Muscle of back (tissue), 11 donors: Measurements from ENCODE around the gene FOXO1. TPM values are rescaled to one million over a fixed set of nuclear protein-coding genes. Genes with fewer than 3 reads are reported as not detected.

Source experiments
- DNase-seq, 3 donors: peaks; one replicate each; pipeline versions ENCODE4 v3.0.0 to v3.0.0-alpha.2; 2013
- polyA plus RNA-seq, 10 donors: library from polyadenylated mRNA; unstranded; fragments of 120-200 nt; gene quantifications; one replicate each; pipeline ENCODE4 v1.2.1, GENCODE V29; 2013; ENCODE audit not compliant: insufficient read length in 10 of 10

FOXO1 gene
- polyA plus RNA-seq, 10 donors, result 11.2 to 17.1 (median 13.8) TPM

DNA sequence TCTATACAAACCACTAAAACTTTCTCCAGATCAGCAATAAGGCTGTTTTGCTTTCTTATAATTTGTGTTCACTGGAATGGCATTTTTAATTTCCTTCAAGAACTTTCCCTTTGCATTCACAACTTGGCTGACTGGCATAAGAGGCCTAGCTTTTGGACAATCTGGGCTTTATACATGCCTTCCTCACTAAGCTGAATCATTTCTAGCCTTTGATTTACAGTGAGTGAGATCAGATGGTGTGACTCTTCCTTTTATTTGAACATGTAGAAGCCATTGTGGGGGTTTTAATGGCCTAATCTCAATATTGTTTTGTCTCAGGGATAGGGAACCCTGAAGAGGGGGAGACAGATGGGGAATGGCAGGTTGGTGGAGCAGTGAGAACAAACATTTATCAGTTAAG is 82.7 kb downstream of the FOXO1 start:
- no peak for DNase-seq

- no peak for DNase-seq
Measured at GRCh38 chr13:40582531-40582930, 83.9 kb downstream of the FOXO1 start.

DNA sequence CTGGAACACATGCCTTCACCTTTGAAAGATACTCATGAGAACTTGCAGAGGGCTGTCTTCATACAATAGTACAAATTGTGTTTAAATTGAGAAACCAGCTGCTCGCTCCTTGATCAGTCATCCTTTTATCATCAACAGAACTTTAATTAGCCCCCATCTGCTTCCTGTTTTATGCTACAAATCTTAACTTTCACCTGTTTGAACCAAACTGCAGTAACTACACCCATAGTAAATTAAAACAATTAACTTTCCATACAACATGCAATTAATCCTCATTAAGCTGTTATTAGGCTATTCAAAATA is 85.2 kb downstream of the FOXO1 start:
- DNase-seq, result no peak

DNA sequence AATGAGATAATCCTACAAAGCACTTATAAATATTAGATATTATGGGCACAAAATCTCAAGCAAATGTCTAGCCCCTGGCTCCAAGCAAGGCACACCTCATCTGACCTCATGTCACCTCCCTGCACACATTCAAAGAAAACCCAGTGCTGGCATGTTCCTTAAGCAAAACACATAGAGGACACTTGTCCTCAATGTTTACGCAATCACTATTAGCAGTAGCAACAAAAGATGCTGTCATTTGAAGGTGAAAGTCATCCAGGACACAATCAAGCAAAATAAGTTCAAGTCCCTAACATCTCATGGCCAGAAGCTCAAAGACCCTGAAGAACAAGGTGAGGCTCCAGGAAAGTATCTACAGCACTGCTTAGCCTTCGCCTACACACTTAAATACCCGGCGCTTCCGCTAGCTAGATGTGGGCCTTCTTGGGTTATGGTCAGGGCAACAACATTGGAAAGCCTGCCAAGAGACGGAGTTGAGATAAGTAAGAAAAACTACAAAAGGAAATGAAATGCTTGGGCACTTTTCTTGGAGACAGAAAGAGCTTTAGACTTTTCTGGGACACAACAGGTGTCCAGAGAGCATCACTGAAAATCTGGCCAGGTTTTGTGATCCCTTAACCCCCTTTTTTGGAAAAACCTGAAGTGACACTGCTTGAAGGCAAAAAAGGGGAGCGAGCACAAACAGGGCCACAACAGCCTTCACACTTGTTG is 85.7 kb downstream of the FOXO1 start:
- no peak for DNase-seq

GRCh38 chr13:40579535-40579934 is 86.9 kb downstream of the FOXO1 start:
- no peak for DNase-seq

DNA sequence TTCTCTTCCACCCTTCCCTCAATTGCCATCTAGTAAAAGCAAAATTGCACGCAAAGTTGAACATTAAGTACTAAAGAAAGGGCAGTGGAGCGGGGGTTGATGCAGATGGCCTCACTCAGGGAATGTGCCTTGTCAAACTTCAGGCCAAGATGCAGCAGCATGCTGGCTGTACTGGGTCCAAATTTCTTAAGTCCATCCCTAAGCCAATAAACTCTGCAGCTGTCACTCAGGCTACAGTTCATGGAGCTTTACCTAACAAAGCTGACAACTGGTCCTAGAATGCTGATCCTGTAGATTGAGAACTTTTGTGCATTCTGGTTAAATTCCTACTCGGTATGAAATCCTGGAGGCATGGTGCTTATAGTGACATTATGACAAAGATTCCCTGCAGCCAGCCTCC is 88.4 kb downstream of the FOXO1 start:
- DNase-seq, result peak; percentile 14 to 45 (median 25)

DNA sequence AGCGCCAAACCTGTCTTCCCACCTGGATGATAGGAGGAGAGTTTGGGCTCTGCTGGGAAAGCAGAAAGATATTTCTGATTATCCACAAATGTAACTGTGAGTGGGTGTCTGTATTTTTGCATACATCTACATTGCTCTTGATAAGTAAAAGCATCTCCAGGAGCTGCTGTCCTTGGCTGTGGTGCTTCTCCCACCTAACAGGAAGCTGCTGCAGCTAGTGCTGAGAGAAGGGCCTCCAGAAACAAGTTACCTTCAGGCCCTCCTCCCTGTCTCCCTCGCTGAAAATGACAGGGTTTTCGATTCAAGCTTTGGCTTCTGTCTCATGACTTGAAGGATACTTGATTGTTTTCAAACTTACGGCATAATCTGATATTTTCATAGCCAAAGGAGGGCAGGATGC is 90.1 kb downstream of the FOXO1 start:
- no peak for DNase-seq

DNA sequence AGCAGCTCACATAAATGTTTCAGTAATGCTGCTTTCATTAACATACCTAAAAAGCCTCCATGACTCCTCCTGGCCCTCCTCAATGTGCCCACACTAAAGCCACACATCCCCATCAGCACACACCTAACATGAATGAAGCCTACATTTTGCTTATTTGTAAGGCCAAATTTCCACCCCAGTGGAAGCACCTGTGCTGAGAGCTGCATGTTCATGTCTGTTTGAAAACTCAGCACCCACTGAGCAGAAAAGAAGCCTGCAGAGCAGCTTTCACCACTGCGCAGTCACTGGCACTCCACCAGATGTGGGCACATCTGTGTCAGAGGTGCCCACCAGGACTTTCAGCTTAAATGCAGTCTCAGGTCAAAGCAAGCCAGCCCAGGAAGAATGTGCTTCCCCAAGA is 93.5 kb downstream of the FOXO1 start:
- no peak for DNase-seq

DNA sequence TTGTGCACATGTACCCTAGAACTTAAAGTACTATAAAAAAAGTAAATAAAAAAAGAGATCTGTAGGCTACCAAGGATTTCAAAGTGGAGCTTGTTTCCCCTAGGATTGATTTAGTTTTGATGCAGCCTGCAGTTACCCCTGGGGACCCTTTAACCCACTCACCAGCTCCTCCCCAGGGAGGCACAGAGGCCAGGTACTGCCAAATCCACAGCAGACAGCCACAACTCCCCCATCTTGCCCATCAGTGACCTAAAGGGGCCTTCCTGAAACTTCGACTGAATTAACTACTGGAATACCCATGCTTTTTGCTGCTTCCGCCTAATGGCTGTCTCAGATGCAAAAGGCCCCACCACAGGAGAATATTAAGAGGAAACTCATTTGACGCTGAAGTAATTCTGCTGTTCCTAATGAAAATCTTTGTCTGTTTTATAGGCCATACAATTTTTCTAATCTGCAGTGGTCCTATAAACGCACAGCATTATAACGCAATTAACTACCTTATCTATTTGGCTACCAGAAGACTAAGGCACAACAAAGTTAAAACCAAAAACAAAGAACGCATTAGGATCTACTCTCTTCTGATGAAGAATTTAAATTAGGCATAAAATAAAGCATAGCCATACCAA is 95.0 kb downstream of the FOXO1 start:
- DNase-seq, result no peak

- DNase-seq, result no peak
Measured at GRCh38 chr13:40570930-40571329, 95.5 kb downstream of the FOXO1 start.

- DNase-seq, result no peak
Measured at GRCh38 chr13:40569024-40569350, 97.5 kb downstream of the FOXO1 start.

DNA sequence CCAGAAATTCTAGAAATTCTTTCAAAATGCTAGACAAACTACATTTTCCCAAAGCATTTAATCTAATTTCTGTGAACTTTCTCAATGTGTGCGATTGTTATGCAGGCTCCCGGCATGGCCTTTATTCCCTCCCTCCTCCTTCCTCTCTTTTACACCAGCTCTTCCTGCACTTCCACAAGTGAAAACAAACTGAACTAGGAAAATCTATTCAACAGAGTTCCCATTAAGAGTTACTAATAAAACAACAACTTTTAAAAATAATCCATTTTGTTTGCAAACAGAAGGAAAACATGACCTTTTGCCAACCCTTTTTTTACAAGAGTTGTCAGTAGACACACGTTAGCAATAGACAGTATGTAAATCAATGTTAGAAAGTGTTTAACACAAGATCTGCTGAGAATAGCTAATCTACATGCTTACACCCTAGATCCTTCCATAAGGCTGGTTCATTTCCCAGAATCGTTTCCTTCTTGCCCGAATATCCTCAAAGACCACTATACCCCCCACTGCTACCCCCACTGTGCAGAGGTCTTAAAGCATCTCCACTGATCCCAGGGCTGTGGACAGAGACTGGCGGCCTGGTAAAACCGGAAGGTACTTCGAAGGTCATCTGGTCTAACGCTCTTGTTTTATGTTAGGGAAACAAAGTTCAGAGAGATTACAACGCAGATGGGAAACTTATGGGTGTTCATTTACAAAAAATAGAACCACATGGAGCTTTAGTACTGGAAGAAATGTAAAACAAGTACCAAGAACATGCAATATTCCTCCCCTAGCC is 98.0 kb downstream of the FOXO1 start:
- DNase-seq, result no peak

DNA sequence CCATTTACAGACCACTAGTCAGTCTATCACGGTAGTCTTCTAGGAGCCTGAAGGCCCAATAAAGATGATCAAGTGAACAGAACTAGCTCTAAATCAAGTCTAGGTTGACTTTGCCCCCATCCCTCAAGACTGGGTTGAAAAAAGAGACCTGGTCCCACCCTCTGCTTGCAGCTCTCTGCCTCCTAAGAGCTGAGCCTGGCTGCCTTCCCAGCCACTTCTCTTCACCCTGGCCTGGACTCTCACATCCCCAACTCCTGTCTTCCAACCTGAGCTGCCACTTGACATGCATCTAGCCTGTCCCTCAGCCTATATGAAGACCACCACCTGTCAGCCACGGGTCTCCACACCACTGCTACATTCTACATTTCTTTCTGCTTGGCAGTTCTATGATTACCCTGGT is 99.6 kb downstream of the FOXO1 start:
- no peak for DNase-seq

- no peak for DNase-seq
Measured at GRCh38 chr13:40565282-40566148, 100.9 kb downstream of the FOXO1 start.

DNA sequence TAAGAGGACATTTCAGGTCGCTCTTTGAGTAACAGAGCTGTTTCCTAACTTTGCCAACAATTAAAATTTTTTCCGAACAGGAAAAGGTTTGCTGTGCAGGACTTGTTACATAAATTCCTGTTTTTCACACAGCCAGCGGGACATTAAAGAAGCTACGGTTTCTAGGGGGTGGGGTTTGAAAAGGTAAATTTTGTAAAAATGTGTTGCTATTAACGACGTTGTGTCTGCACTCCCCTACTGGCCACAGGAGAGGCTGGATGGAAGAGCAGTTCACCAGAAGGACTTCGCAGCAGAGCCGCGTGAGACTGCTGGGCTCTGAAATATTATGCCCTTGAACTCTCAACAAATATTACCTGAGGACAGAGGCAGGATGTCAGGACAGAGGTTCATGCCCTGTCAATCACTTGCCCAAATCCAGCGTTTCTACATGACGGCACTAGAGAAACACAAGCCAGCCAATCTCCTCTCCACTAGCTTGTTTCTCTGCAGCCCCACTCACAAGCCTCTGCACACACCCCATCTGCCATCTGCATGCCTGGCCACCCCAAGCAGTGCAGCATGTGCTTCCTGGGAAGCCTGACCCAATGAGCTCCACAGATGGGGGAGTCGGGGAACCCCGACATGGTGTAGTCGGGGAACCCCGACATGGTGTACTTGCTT is 102.0 kb downstream of the FOXO1 start:
- no peak for DNase-seq

DNA sequence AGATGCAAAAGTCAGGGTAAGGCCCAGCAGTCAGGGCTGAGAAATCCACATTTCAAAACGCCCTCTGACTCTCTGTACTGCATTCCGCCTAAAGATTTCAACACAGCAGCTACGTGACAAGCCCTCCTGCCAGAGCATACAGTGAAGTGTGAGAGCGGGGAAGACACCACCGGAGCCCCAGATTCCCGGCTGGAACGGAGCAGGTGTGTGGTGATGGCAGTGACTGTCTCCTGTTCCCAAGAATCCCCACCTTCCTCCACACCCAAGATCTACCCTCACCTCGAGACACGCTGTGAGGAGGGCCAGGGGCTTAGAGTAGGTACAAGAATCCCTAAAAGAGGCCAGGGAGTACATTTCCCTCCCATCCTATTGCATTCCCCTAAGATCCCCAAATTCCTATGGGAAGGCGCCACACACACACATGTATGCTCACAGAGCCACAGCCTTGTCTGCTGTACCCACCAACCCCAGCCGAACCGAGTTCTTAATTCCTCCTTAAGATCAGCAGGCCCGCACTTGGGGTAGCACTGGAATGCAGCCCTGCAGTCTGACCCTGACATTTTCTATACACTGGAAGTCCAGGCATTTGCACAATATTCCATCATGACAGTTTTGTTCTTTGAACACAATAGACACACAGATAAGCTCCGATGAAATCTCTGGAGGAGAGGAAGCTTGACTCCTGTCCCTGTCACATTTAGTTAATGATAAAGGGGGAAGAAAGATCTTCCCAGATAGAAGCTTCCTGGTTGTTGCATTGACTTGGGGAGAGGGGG is 102.9 kb downstream of the FOXO1 start:
- no peak for DNase-seq

- no peak for DNase-seq
Measured at GRCh38 chr13:40562975-40563349, 103.5 kb downstream of the FOXO1 start.

DNA sequence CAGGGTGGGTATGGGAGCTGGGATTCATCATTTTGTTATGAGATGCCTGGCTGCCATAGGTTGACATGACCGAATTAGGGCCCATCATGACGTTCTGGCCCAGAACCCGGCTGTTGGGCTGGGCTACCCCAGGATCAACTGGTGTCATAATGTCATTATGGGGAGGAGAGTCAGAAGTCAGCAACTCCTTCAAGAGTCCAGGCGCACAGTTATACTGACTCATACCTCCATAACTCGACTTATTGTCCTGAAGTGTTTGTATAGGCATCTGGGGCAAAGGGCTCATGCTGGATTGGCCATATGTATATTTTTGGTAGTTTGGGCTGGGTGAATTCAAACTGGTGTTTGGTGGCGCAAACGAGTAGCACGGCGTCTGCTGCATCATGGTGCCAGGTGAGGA is 106.5 kb downstream of the FOXO1 start:
- DNase-seq, result no peak

GRCh38 chr13:40558656-40559055 is 107.8 kb downstream of the FOXO1 start:
- no peak for DNase-seq

DNA sequence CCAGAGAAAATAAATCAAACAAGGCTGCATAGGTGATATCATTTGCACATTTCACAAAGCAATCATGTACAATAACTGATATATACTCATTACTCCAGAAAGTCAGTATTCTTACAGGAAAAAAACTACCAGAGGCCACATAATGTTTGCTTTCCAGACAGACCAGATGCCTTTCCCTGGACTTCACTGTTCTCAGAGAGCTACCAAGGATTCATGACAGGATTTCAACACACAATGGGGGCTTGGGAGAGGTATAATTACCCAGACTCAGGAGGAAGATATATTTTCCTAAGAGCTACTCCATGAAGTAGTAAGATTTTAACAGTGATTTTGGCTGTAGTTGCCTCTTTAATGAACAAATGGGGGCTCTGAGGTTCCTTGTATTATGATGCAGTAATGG is 110.0 kb downstream of the FOXO1 start:
- DNase-seq, result no peak

- DNase-seq, result no peak
Measured at GRCh38 chr13:40553356-40553755, 113.1 kb downstream of the FOXO1 start.
